Hematopoietic multipotent progenitor cell treated with erythropoietin and hydrocortisone succinate and interleukin-3 and kit ligand, for 8 days (in vitro differentiated cells): ENCODE results near the gene CACNA2D2.
A peak's percentile ranks its signal among the peaks of the same experiment; 100 is the strongest.

Experiments
- DNase-seq: peaks from one replicate; pipeline ENCODE4 v3.0.0-alpha.2; 2015

Gene CACNA2D2

DNA sequence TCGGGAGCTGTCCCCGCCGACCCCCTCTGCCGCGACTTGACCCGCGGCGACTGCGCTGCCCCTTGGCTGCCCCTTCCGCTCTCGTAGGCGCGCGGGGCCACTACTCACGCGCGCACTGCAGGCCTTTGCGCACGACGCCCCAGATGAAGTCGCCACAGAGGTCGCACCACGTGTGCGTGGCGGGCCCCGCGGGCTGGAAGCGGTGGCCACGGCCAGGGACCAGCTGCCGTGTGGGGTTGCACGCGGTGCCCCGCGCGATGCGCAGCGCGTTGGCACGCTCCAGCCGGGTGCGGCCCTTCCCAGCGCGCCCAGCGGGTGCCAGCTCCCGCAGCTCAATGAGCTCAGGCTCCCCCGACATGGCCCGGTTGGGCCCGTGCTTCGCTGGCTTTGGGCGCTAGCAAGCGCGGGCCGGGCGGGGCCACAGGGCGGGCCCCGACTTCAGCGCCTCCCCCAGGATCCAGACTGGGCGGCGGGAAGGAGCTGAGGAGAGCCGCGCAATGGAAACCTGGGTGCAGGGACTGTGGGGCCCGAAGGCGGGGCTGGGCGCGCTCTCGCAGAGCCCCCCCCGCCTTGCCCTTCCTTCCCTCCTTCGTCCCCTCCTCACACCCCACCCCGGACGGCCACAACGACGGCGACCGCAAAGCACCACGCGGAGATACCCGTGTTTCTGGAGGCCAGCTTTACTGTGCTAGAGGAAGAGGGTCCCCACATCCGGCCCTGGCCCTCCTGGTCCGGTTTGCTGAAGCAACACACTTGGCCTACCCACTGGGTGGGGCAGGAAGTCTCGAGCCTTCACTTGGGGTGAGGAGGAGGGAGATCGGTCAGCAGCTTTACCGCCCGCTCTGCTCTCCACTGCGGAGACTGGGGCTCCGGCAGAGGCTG is 162.7 kb downstream of the CACNA2D2 start, which contains the start of gene RASSF1:
Gene RASSF1 (minus strand): TSS at position 389 of the 882 bp plus-strand sequence. CDS start 31 bp downstream, at position 358.
- peak; percentile 91 for DNase-seq

DNA sequence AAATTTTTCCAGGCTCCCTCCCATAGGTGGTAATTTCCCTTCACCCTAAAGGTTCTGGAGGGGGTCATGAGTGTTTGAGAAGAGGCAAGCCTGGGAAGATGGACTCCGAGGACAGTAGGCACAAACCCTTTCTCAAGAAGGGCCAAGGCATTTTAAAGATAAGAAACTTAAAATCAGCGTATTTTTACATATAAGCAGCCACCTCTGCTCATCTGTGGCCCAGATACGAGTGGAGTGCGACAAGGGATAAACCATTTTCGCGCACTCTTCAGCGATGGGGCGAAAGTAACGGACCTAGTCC is 163.3 kb downstream of the CACNA2D2 start:
- peak; percentile 55 for DNase-seq

DNA sequence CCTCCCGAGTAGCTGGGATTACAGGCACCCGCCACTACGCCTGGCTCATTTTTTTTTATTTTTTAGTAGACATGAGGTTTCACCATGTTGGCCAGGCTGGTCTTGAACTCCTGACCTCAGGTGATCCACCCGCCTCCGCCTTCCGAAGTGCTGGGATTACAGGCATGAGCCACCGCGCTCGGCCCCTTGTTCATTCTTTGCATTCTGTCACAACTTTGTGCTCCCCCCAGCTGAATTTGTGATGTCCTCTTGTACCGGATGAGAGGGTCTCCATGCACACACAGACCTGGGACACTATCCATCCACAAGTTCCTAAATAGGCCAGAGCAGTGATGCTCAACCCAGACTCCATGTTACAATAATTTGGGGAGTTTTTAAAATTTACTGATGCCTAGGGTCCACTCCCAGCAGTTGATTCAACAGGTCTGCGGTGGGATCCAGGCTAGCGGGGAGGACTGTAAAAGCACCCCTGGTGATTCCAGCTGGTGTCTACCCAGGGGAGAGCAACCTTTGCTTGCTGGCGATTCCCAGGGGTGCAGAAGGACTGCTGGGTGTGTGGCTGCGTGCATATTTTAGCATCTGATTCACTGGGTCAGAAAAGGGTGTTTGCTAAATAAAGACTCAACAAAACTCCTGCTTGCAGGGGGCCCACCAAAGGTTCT is 163.8 kb downstream of the CACNA2D2 start:
- DNase-seq: no peak

DNA sequence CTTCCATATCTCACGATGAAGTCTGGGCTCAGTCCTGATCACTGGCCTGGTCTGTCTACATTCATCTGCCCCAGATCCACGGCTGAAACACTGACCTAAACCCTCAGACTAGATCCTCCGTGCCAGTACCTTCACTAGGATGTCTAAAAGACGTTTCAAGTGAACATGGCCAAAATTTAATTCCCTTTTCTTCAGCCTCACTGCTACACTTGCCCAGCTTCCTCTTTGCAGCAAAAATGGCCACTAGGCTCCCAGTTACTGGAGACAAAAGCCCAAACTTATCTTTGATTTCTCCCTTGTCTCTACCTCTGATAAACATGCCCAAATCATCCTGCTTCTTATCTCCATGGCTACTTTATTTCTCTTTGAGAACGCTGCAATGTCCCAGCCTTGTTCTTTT is 164.5 kb downstream of the CACNA2D2 start:
- DNase-seq: peak; percentile 64

DNA sequence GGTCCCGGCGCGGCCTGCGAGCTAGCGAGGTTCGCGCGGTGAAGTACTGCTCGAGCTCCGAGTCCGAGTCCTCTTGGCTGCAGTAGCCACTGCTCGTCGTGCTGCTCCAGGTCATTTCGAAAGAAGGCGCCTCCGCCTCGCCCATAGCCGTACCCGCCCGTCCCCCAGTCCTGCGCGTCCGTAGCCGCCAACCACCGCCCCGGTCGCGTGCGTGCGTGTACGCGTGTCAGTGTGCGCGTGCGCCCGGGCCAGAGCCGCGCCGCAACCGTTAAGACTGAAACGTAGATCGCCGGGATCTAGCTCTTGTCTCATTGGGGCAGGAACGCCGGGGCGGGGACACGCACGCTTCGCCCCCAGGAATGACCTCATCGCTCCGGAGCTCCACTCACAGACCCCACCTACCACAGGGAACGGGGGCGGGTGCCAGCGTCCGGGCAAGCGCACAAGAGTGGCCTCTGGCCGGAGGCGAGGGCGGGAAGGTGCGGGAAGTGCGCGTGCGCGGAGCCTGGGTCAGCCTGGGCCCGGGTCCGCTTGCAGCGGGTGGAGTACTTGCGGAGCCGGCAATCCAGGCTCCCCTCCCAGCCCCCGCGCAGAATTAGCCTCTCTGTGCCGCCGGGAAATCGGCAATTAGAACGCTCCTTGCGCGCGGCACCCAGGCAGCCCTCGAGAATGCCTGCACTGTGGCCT is 166.1 kb downstream of the CACNA2D2 start:
- peak; percentile 99 for DNase-seq

DNA sequence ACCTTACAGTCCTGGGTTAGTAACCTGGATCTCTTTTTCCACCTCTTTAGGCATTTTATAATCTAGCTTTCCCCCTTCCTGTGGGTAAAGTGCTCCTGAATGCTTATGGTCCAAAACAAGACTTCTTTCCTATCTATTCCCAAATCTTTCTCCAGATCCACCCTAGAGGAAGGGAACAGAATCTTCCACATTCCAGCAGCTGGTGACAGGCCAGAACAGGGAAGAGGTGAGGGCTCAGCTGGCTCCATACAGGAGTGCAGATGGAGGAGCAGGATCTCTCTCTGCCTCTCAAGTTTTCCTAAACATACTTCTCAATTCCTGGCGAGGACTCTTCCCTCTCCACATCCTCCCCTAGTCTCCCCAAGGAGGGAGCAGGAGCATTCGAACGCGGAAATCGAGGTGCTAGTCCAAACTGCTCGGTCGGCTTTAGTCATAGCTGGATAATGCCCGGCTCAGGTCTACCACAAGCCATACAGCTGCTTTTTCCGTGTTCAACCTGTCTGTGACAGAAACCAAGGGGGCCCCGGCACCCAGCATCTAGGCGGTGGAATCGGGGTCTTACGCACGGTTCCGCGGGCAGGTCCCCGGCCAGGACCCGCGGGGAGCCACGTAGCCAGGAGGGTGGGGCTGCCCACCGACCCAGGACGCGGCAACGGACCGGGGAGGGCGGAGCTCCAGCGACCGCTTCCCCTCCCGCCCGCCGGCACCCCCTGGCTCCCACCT is 166.8 kb downstream of the CACNA2D2 start:
- DNase-seq: peak; percentile 32

DNA sequence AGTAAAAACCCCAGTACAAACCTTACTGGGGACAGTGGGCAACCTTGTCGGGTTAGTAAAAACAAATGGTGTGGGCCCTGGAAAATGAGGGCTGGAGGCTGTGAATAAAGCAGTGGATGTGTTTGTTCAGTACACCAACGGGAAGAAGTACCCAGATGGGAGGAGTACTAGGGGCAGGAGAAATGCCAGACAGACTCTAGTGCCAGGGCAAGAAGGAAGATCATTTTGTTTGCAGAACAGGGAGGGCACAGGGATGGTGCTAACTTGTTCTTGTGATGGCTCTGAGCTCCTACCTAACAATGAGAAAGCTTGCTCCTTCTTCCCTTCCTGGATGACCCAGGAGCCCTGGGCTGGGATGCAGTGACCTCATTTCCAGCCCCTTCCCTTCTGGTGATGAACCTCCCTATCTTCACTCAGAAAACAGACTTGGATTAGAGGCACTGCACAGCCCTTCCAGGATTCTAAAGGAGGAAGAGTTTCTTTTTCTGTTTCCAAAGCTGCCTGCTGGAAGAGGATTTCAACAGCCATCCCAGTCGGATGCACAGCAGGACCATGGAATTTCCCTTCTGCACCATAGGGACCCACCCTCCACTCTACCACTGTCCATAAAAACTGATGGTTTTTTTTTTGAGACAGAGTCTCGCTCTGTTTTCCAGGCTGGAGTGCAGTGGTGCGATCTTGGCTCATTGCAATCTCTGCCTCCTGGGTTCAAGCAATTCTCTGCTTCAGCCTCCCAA is 168.9 kb downstream of the CACNA2D2 start:
- no peak for DNase-seq

DNA sequence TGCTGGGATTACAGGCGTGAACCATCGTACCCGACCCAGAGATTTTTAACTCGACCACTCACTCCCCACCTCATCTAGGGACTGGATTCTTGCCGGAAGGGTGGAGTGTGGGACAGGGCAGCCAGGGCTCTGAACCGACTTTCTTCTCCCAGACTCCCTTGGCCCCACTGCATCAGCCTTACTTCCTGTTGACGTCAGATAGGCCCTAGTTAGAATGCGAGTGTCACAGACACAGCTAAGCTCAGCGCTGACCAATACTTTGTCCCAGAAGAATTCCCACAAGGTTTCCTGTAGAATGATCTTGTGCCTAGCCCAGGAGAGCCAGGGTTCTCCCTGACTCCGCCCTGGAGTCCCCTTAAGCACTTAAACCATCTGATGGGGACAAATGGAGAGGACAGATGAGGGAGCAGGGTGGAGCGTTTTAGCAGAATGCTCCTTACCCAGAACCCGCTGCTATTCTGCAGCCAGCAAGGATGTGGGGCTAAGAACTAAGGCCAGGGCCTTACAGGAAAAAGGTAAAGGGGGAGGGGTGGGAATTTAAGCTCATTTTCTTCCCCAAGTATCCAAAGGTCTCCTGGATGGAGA is 169.6 kb downstream of the CACNA2D2 start:
- DNase-seq: no peak

DNA sequence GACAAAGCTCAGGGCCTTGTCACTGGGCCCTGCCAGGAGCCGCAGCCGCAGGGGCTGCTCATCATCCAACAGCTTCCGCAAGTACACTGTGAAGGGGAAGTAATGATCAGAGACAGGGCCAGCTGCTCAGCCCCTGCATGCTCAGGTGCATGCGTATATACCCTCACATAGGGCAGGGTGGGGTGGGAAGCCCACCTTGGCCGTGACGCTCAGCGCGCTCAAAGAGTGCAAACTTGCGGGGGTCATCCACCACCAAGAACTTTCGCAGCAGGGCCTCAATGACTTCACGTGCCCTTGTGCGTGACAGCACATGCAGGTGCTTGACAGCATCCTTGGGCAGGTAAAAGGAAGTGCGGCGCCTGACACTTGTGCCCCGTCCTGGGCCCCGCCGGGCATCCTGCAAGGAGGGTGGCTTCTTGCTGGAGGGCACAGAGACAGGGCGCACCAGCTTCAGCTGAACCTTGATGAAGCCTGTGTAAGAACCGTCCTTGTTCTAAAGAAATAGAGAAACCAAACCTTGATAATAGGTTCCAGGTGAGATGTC is 172.0 kb downstream of the CACNA2D2 start:
- DNase-seq: no peak

DNA sequence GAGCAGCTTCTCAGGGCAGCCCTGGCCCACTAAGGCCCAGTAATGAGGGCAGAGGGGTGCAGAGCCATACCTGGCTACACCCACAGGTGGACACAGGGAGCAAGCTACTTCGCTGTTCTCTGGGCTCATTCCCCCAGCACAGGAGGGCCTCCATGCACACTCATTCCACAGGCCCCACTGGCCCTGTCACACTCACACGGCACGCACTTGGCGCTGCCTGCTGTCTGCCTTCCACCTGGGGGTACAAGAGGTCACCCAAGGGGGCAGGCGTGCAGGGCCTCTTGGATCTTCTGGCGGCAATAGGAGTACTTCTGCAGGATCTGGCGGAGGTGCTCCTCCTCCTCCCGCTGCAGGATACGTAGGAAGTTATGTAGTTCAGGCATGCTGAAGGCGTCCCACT is 173.1 kb downstream of the CACNA2D2 start:
- DNase-seq: no peak

DNA sequence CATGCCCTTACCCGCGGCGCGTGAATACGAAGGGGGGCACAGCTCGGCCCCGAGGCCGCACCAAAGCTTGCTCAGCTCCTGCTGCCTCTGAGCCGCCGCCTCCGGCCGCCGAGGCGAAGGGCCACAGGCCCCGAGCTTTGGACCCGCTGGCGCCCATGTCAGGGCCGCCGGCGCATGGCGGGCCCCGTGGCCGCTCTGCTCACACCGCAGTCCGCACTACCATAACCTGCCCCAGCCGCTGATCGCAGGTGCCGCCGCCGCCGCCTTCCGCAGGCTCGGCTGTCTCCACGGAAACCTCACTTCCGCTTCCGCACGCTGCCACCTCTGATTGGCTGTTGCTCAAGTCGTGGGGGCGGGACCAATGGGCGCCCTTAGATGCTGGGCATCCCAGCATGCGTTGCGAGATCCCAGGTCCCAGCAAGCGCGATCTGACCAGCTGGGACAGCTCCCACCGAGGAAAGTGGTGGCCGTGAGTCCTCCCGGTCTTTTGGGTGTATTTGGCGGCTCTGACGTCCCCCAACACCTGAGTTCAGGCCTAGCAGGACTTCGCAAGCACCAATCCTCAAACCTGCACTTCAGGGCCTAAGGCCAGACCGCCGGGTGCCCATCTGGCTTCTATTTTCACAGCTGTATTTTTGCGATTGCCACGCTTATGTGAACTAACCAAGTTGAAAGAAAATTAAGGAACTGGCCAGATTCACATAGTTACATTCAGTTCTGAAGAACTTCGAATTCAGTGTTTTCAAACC is 175.3 kb downstream of the CACNA2D2 start, which contains the start of gene TUSC2:
Gene TUSC2 (minus strand): TSS at position 281 of the 749 bp plus-strand sequence. CDS start 124 bp downstream, at position 157.
- DNase-seq: peak; percentile 98

DNA sequence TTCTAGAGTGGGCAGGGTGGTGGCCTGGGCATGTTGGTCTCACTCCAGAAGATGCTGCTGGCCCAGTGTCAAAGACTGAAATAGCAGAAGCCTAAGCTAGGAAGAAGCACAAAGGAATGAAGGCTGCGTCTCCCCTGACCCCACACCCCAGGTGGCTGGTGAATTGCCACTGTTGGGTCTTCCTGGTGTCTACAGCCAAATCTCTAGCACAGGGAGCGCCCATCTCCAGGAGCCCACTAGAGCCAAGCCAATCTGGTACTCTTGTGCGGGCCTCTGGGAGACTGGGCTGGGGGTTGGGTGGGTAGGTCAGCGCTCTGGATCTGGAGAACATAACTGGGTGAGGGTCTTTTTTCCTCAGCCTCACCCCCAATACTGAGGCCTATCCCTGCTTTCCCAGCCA is 176.3 kb downstream of the CACNA2D2 start:
- no peak for DNase-seq

DNA sequence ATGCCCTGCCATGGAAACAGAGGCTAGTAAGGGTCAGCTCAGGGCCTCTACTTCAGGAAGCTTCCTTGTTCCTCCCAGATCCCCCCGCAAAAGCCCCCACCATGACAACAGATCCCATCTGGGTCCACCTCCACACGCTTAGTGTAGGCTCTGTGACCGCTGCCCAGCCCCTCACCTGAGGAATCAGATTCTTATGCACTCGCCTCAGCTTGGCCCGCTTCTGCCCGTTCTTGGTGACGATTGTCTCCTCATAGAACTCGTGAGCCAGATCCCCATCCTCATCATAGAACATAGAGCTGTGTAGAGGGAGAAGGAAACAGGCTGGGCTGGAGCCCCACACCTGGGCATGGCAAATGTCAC is 177.3 kb downstream of the CACNA2D2 start:
- DNase-seq: no peak

DNA sequence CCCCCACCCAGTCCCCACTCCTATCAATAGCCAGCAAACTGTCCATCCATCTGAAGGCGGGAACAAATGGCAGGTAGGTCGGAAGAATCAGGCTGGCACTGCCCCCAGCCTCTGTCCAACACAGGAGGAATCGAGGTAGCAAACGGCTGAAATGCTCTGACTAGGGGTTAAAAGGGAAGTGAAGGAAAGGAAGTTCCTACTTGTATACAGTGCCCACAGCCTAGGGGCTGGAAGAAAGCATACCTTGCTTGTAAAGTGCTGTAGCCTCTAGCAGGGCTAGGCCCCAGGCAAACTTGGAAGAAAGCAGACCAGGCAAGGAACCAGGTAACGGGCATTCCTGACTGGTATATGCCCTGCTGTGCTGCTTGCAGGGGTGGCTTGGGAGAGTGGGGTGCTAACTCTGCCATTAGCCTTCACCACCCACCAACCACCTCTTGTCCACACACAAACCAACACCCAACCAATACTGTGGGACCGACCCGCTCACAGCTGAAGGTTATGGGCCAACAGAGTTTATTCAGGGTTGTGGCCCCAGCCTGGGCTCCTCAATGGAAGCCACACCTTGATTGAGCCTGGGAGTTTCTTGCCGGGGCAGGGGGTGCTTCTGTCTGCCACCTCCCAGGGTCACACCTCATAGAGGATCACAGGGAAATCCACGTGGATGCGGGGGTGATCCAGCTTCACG is 177.8 kb downstream of the CACNA2D2 start:
- DNase-seq: no peak

DNA sequence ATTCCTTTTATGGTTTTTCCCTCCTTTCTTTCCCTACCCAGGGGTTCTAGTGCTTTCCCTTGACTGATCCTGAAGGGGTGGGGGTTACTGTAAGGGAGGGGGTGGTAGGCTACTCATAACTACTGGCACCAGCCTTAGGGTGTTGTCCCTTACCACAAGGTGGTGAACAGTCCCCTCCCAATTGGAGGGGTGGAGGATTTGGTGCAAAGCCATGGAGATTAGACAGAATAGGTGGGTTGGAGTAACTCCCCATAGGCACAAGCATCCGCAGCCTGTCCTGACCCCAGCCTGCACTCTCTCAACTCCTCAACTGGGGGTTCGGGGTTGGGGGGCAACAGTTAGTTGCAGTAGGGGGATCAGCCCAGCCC is 178.3 kb downstream of the CACNA2D2 start:
- DNase-seq: peak; percentile 44

DNA sequence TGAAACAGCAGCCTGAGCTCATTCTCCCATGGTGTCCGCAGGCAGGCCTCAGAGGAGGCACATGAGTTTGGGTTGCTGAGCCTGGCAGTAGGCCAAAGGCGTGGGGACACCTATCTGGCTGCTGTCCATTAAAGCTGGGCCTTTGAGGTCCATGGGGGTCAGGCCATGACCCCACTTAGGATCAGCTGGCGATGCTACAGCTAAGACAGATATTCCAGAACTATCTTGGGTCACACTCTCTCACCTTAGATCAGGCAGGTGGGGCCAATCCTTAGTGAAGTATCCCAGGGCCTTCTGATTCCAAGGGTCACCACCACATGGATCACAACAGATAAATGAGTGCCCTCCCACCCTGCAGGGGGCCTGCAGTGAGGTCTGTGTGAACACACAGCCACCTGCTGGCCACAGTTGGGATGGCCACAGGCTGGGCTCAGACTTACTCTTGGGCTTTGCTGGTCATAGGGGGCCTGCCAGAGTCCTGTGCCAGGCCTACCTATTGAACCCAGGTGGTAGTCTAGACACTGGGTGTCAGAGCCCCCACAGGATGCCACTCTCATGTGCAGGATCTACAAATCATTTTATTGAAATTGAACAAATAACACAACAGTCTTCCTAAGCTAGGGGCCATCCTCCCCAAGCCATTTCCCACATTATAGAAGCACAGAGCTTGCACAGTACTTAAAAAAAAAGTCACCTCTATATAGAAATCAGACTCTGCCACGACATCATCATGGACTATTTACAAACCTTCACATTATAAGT is 178.9 kb downstream of the CACNA2D2 start:
- peak; percentile 79 for DNase-seq

DNA sequence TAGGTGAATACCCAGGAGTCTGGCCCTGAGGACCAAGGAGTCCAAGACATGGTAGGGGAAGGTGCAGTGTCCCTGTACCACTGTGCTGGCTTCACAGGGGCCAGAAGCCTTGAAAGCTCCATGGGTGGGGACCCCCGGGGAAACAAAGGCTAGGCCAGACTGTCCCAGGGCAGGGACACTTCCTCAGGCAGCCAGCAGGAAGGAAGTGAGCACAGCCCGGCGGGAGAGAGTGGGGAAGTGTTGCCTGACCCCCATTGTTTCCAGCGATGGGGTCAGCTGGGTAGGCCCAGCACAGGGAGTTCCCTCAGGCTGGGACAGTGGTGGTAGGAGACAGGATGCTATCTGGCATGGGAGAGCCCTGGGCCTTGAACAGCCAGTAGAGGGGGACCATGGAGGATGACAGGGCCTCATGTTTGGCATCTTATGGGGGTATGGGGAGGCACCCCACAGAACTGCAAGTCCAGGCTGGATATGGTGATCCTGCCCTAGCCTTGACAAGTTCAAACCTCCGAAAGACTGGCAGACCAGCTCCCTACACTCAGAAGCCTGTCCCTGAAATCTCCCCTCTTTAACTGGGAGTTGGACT is 179.7 kb downstream of the CACNA2D2 start:
- DNase-seq: no peak

DNA sequence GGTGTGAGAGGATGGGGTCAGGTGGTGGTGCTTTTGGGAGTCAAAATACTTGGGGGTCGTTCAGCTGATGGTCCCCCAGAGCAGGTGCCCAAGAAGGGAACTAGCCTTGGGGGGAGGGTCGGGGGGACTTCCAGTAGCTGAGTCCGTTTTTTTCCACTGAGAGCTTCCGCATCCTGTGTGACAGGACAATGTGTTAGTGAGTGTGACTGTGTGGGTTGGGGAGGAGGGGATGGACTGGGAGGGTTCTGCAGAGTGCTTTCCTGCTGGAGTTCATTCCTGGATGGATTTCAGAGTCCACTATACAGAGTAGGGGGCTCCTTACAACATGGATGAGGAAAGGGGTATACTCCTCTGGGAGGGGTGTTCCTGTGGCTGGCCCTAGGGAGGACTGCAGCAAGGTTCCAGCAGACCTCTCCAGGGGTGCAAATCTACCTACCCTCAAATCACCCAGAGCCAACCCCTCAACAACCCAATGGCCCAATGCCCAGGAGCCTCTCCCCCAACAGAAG is 180.3 kb downstream of the CACNA2D2 start:
- DNase-seq: no peak
